CD4-positive, alpha-beta memory T cell (primary cell): ENCODE measurements around the gene PMVK. TPM values are rescaled to one million over a fixed set of nuclear protein-coding genes. Genes with fewer than 3 reads are reported as not detected.

Experiments used
- CTCF ChIA-PET: fragments of 350-600 bp; sonication (Branson Sonifier 250); formaldehyde crosslinking; loops from one replicate; lab custom pipeline; 2021; ENCODE audit warnings: inconsistent platforms; ENCODE audit not compliant: partially characterized antibody; lab: Charles Lee
- POLR2A ChIA-PET: fragments of 350-600 bp; sonication (Branson Sonifier 250); formaldehyde crosslinking; loops from one replicate; lab custom pipeline; 2021; ENCODE audit not compliant: partially characterized antibody; lab: Charles Lee
- DNase-seq, 5 donors: peaks; one replicate each; pipeline versions ENCODE4 v3.0.0 to v3.0.0-alpha.2; 2020 to 2022; ENCODE audit warnings: mixed read lengths in 1 of 5
- H3K27ac ChIP-seq: one replicate; pipeline ENCODE4 v1.7.0; 2013; ENCODE audit warnings: low read depth, low read length
- H3K27me3 ChIP-seq: 2 replicates; pipeline ENCODE4 v1.7.0; 2013; ENCODE audit warnings: mild to moderate bottlenecking, low read length, moderate library complexity; ENCODE audit not compliant: insufficient read depth
- H3K36me3 ChIP-seq: 2 replicates; pipeline ENCODE4 v1.7.0; 2013; ENCODE audit warnings: mild to moderate bottlenecking, low read length, moderate library complexity; ENCODE audit not compliant: insufficient read depth
- H3K4me1 ChIP-seq: 2 replicates; pipeline ENCODE4 v1.7.0; 2013; ENCODE audit warnings: mild to moderate bottlenecking, low read length, moderate library complexity; ENCODE audit not compliant: insufficient read depth
- H3K4me3 ChIP-seq, 2 donors: one replicate each; pipeline ENCODE4 v1.7.0; 2013; ENCODE audit warnings: low read length in 2 of 2, mild to moderate bottlenecking in 1 of 2
- H3K9me3 ChIP-seq, 2 donors: one replicate each; pipeline ENCODE4 v1.7.0; 2013; ENCODE audit warnings: low read length in 2 of 2, control low read depth in 1 of 2; ENCODE audit not compliant: control insufficient read depth in 1 of 2
- H3K27ac Mint-ChIP-seq, 7 donors: one replicate each; pipeline ENCODE4 v1.8.0; 2020 to 2021; ENCODE audit warnings: mixed read lengths in 7 of 7, mild to moderate bottlenecking in 6 of 7, inconsistent platforms in 3 of 7, moderate library complexity in 3 of 7
- H3K27me3 Mint-ChIP-seq, 2 donors: one replicate each; pipeline ENCODE4 v1.8.0; 2020 to 2021; ENCODE audit warnings: mixed read lengths in 2 of 2
- H3K36me3 Mint-ChIP-seq, 2 donors: one replicate each; pipeline ENCODE4 v1.8.0; 2020 to 2021; ENCODE audit warnings: mixed read lengths in 2 of 2, inconsistent platforms in 1 of 2, mild to moderate bottlenecking in 1 of 2
- H3K4me1 Mint-ChIP-seq, 4 donors: one replicate each; pipeline ENCODE4 v1.8.0; 2020 to 2021; ENCODE audit warnings: mixed read lengths in 4 of 4, mild to moderate bottlenecking in 1 of 4
- H3K4me3 Mint-ChIP-seq, 8 donors: one replicate each; pipeline ENCODE4 v1.8.0; 2020 to 2021; ENCODE audit warnings: mixed read lengths in 8 of 8, mild to moderate bottlenecking in 7 of 8, moderate library complexity in 6 of 8, inconsistent platforms in 3 of 8
- H3K9me3 Mint-ChIP-seq, 8 donors: one replicate each; pipeline ENCODE4 v1.8.0; 2020 to 2021; ENCODE audit warnings: mixed read lengths in 8 of 8, mild to moderate bottlenecking in 5 of 8, inconsistent platforms in 3 of 8, moderate library complexity in 1 of 8
- intact Hi-C: fragments of 100-400 bp; cut with micrococcal nuclease; formaldehyde crosslinking; loops from one replicate; pipeline ENCODE4 v1.15.1; 2023
- microRNA-seq: library from miRNA; unstranded; fragments of <30 nt; microRNA quantifications from one replicate; pipeline ENCODE4 v1.2.0, GENCODE V29; 2021; ENCODE audit warnings: borderline replicate concordance, borderline number of aligned reads, borderline microRNAs expressed, mixed read lengths
- polyA plus RNA-seq, 2 donors: library from polyadenylated mRNA; unstranded; fragments of 300-500 nt; fragmentation: Illumina TruSeq; gene quantifications; one replicate each; pipeline ENCODE4 v1.2.3, GENCODE V29; 2021
- total RNA-seq, 2 experiments: library from RNA; stranded (reverse); gene quantifications; one replicate each; pipeline ENCODE4 v1.2.3, GENCODE V29; 2021

PMVK gene
- total and polyA plus RNA-seq, 4 experiments from 2014 or later: 17.6 to 87.0 (median 41.4) TPM

- intact Hi-C loops: no loop called here
- CTCF ChIA-PET: interaction anchor here (1.1 to 4.3 kb wide), 5 partner anchors 8 to 318 kb away, joined by 3 to 29 read pairs (median 4); no protein-coding TSS in a partner anchor
- POLR2A ChIA-PET: interaction anchor here (1.6 kb wide), 1 partner anchor 208 kb away, joined by 3 read pairs; no protein-coding TSS in a partner anchor
- Histone ChIP-seq H3K27ac (no peak overlapping the region), H3K36me3 (no peaks in the 10 kb centered on the region), H3K4me3 (no peak overlapping the region), H3K27me3 (no peaks in the 10 kb centered on the region), H3K4me1 (no peaks in the 10 kb centered on the region), H3K9me3 (no peaks in the 10 kb centered on the region)
- Mint-ChIP-seq H3K36me3 (no peaks in the 10 kb centered on the region), H3K27ac (no peak overlapping the region), H3K4me3 (no peak overlapping the region), H3K9me3 (peaks cover 0 to 2% (median 0%) of the 10 kb centered on the region in 8 donors), H3K4me1 (peaks cover 0 to 1% (median 0%) of the 10 kb centered on the region in 4 donors), H3K27me3 (peaks cover 5 to 8% of the 10 kb centered on the region in 2 donors)
- no peak for DNase-seq
These were observed 59.0 kb downstream of the PMVK start for GRCh38 chr1:154877370-154877974.

DNA sequence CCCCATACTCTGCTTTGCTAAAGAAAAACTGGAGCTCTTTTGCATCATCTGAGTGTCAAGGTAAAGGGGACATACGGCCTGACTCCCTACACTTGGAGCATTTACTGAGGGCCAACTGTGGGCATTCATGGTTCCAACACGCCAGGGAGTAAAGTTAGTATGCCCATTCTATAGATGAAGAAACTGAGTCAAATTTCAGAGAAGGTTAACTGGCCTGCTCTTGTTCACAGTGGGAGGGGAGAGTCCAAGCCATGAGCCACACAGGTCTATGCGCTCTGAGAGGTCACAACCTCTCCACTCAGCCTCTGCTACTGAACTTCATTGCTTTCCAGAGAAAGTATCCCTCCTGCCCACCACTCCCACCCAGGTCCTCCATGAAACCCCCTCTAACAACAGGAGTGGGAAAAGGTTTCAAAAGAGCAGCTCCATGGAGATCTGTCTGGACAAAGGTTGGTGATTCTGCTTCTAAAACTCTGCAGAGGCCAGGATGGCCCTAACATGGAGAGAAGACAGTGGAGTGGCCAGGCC, 59.6 kb downstream of the PMVK start:
- H3K27ac Mint-ChIP-seq: no peak overlapping the region
- no peaks in the 10 kb centered on the region for H3K36me3 Mint-ChIP-seq
- H3K27me3 Mint-ChIP-seq: peaks cover 5 to 8% of the 10 kb centered on the region in 2 donors
- H3K4me1 Mint-ChIP-seq: peaks cover 0 to 1% (median 0%) of the 10 kb centered on the region in 4 donors
- intact Hi-C loops: no loop called here
- POLR2A ChIA-PET: no interaction called here
- H3K4me3 Mint-ChIP-seq: no peak overlapping the region
- Histone ChIP-seq H3K36me3 (no peaks in the 10 kb centered on the region), H3K27me3 (no peaks in the 10 kb centered on the region), H3K27ac (no peak overlapping the region), H3K4me1 (no peaks in the 10 kb centered on the region), H3K4me3 (no peak overlapping the region), H3K9me3 (no peaks in the 10 kb centered on the region)
- DNase-seq: no peak
- H3K9me3 Mint-ChIP-seq: peaks cover 0 to 2% (median 0%) of the 10 kb centered on the region in 8 donors
- CTCF ChIA-PET: interaction anchor here (1.1 to 4.3 kb wide), 6 partner anchors 8 to 317 kb away, joined by 3 to 29 read pairs (median 4); no protein-coding TSS in a partner anchor

Small RNAs within 50 kb of the gene (microRNA-seq; reads per million reads assigned to microRNA genes)
- not detected for gene MIR4258

Other genes starting within 250 kb of the PMVK start
- gene KCNN3, start 66.4 kb downstream of the PMVK start, total RNA-seq: under 1 TPM in 1 of 2 experiments, not detected in 1; 0.06 TPM
- gene KCNN3, start 66.4 kb downstream of the PMVK start, polyA plus RNA-seq: not detected
- 100 to 1,000 TPM; 435 to 438 TPM for gene PBXIP1, start 19.4 kb upstream of the PMVK start, total RNA-seq
- 100 to 1,000 TPM; 263 to 404 TPM for gene PBXIP1, start 19.4 kb upstream of the PMVK start, polyA plus RNA-seq
- gene PYGO2, start 25.1 kb upstream of the PMVK start, total RNA-seq: 10 to 100 TPM; 78.4 to 80.2 TPM
- 10 to 100 TPM; 22.5 to 54.2 TPM for gene PYGO2, start 25.1 kb upstream of the PMVK start, polyA plus RNA-seq
- gene SHC1, start 34.0 kb upstream of the PMVK start, total RNA-seq: 10 to 100 TPM; 78.4 to 81.7 TPM
- gene SHC1, start 34.0 kb upstream of the PMVK start, polyA plus RNA-seq: 10 to 100 TPM; 36.4 to 44.5 TPM
- 10 to 100 TPM; 12.2 to 13.0 TPM for gene CKS1B, start 38.0 kb upstream of the PMVK start, total RNA-seq
- 10 to 100 TPM; 50.2 to 67.9 TPM for gene CKS1B, start 38.0 kb upstream of the PMVK start, polyA plus RNA-seq
- gene FLAD1, start 46.6 kb upstream of the PMVK start, total RNA-seq: 10 to 100 TPM; 52.4 to 56.6 TPM
- 10 to 100 TPM; 48.9 to 75.9 TPM for gene FLAD1, start 46.6 kb upstream of the PMVK start, polyA plus RNA-seq
- 1 to 10 TPM; 1.1 to 3.1 TPM for gene LENEP, start 56.9 kb upstream of the PMVK start, total RNA-seq
- not detected for gene LENEP, start 56.9 kb upstream of the PMVK start, polyA plus RNA-seq
- 10 to 100 TPM; 86.3 to 92.7 TPM for gene ZBTB7B, start 66.1 kb upstream of the PMVK start, total RNA-seq
- gene ZBTB7B, start 66.1 kb upstream of the PMVK start, polyA plus RNA-seq: 10 to 100 TPM in 1 of 2 donors, 1 to 10 TPM in 1; 3.4 to 11.6 TPM
- 1 to 10 TPM; 4.0 to 4.1 TPM for gene DCST2, start 97.1 kb upstream of the PMVK start, total RNA-seq
- not detected for gene DCST2, start 97.1 kb upstream of the PMVK start, polyA plus RNA-seq
- under 1 TPM in 1 of 2 experiments, not detected in 1; 0.14 TPM for gene DCST1, start 97.1 kb upstream of the PMVK start, total RNA-seq
- not detected for gene DCST1, start 97.1 kb upstream of the PMVK start, polyA plus RNA-seq
- gene ADAM15, start 114.6 kb upstream of the PMVK start, total RNA-seq: 10 to 100 TPM; 33.6 to 39.8 TPM
- 10 to 100 TPM; 14.8 to 18.2 TPM for gene ADAM15, start 114.6 kb upstream of the PMVK start, polyA plus RNA-seq
- 1 to 10 TPM; 6.0 to 8.5 TPM for gene EFNA4, start 127.0 kb upstream of the PMVK start, total RNA-seq
- gene EFNA4, start 127.0 kb upstream of the PMVK start, polyA plus RNA-seq: 1 to 10 TPM; 2.5 to 3.5 TPM
- gene EFNA3, start 142.1 kb upstream of the PMVK start, total RNA-seq: 1 to 10 TPM; 2.0 to 4.3 TPM
- 1 to 10 TPM in 1 of 2 donors, under 1 TPM in 1; 0.34 to 1.5 TPM for gene EFNA3, start 142.1 kb upstream of the PMVK start, polyA plus RNA-seq
- 1 to 10 TPM; 1.2 to 1.9 TPM for gene EFNA1, start 191.2 kb upstream of the PMVK start, total RNA-seq
- 1 to 10 TPM in 1 of 2 donors, under 1 TPM in 1; 0.84 to 2.0 TPM for gene EFNA1, start 191.2 kb upstream of the PMVK start, polyA plus RNA-seq
- gene SLC50A1, start 199.1 kb upstream of the PMVK start, total RNA-seq: 10 to 100 TPM; 20.1 to 22.8 TPM
- gene SLC50A1, start 199.1 kb upstream of the PMVK start, polyA plus RNA-seq: 10 to 100 TPM; 50.3 to 91.7 TPM
- gene DPM3, start 203.8 kb upstream of the PMVK start, total RNA-seq: 10 to 100 TPM; 51.6 to 53.6 TPM
- gene DPM3, start 203.8 kb upstream of the PMVK start, polyA plus RNA-seq: 100 to 1,000 TPM; 101 to 119 TPM
- gene KRTCAP2, start 236.6 kb upstream of the PMVK start, total RNA-seq: 100 to 1,000 TPM; 173 to 180 TPM
- gene KRTCAP2, start 236.6 kb upstream of the PMVK start, polyA plus RNA-seq: 100 to 1,000 TPM; 469 to 488 TPM
- 1 to 10 TPM; 8.4 to 8.5 TPM for gene TRIM46, start 237.1 kb upstream of the PMVK start, total RNA-seq
- 1 to 10 TPM; 1.6 to 3.6 TPM for gene TRIM46, start 237.1 kb upstream of the PMVK start, polyA plus RNA-seq